ENCODE results near the gene LARP1B.
"Not testable (repeated sequence)": the region's sequence is repeated elsewhere in the genome, so short reads cannot be mapped to it uniquely, and the experiment has no call there.

LARP1B gene

GRCh38 chr4:128241019-128241418 is 179.9 kb downstream of the LARP1B start:
- Histone ChIP-seq H3K4me3 (ENCODE audit: low read depth, low read length) (no peak overlapping the region), H3K27me3 (ENCODE audit: insufficient read depth, low read depth, severe bottlenecking) (no peaks in the 10 kb centered on the region), H3K9me3 (ENCODE audit: severe bottlenecking) (peaks cover 30% of the 10 kb centered on the region), H3K27ac (no peak overlapping the region), H3K36me3 (no peaks in the 10 kb centered on the region; the same call in 1 of the 2 replicates)
- no peak for TF ChIP-seq CTCF (IDR thresholded peaks at IDR 0.05; ENCODE audit: low read depth, low read length)
- no peak for DNase-seq

GRCh38 chr4:128241425-128241913 is 180.4 kb downstream of the LARP1B start:
- H3K9me3 ChIP-seq (ENCODE audit: severe bottlenecking), result peaks cover 30% of the 10 kb centered on the region
- H3K4me3 ChIP-seq (ENCODE audit: low read depth, low read length), result no peak overlapping the region
- no peak for DNase-seq
- no peaks in the 10 kb centered on the region; the same call in 1 of the 2 replicates for H3K36me3 ChIP-seq
- no peak for TF ChIP-seq CTCF (IDR thresholded peaks at IDR 0.05; ENCODE audit: low read depth, low read length)
- H3K27me3 ChIP-seq (ENCODE audit: insufficient read depth, low read depth, severe bottlenecking), result no peaks in the 10 kb centered on the region
- H3K27ac ChIP-seq, result no peak overlapping the region

DNA sequence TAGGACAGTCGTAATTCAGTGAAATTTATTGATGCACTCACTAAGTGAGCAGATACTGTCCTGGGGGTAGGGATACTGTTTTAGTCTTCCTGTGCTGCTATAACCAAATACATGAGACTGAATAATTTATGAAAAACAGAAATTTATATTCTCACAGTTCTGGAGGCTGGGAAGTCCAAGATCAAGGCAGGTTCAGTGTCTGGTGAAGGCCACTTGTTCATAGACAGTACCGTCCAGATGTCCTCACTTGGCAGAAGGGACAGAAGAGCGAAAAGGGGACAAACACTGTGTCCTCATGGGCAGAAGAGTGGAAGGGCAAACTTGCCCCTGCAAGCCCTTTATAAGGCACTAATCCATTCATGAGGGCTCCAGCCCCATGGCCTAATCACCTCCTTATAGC is 180.9 kb downstream of the LARP1B start:
- Histone ChIP-seq H3K4me3 (ENCODE audit: low read depth, low read length) (no peak overlapping the region), H3K9me3 (ENCODE audit: severe bottlenecking) (peaks cover 33% of the 10 kb centered on the region), H3K36me3 (no peaks in the 10 kb centered on the region; the same call in 1 of the 2 replicates), H3K27me3 (ENCODE audit: insufficient read depth, low read depth, severe bottlenecking) (no peaks in the 10 kb centered on the region), H3K27ac (no peak overlapping the region; the same call in 1 of the 2 replicates)
- no peak for TF ChIP-seq CTCF (IDR thresholded peaks at IDR 0.05; ENCODE audit: low read depth, low read length)
- no peak for DNase-seq

DNA sequence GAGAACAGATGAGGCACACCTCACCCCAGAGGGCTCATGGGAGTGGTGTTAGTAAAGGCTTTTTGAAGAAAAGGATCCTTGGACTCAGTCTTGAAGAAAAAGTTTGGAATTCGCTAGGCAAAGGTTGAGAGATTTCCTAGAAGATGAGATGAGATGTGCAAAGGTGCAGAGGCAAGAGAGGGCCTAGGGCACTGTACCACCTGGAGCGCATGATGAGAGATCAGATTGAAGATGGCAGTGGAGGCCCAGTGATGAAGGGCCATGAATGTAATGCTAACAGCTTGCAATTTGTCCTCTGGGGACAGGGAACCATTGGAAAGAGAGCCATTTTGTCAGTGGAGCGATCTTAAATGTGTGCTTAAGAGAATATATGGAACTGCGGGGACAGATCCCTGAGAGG is 181.5 kb downstream of the LARP1B start:
- no peak for DNase-seq
- H3K4me3 ChIP-seq (ENCODE audit: low read depth, low read length), result no peak overlapping the region
- H3K36me3 ChIP-seq, result no peaks in the 10 kb centered on the region; the same call in 1 of the 2 replicates
- no peaks in the 10 kb centered on the region for H3K27me3 ChIP-seq (ENCODE audit: insufficient read depth, low read depth, severe bottlenecking)
- H3K27ac ChIP-seq, result no peak overlapping the region
- peaks cover 34% of the 10 kb centered on the region for H3K9me3 ChIP-seq (ENCODE audit: severe bottlenecking)
- TF ChIP-seq CTCF (IDR thresholded peaks at IDR 0.05; ENCODE audit: low read depth, low read length), result no peak

GRCh38 chr4:128244379-128244778 is 183.3 kb downstream of the LARP1B start:
- TF ChIP-seq CTCF (IDR thresholded peaks at IDR 0.05; ENCODE audit: low read depth, low read length), result no peak
- H3K27ac ChIP-seq, result no peak overlapping the region
- H3K4me3 ChIP-seq (ENCODE audit: low read depth, low read length), result no peak overlapping the region
- no peak for DNase-seq
- H3K27me3 ChIP-seq (ENCODE audit: insufficient read depth, low read depth, severe bottlenecking), result no peaks in the 10 kb centered on the region
- peaks cover 42% of the 10 kb centered on the region for H3K9me3 ChIP-seq (ENCODE audit: severe bottlenecking)
- H3K36me3 ChIP-seq, result no peaks in the 10 kb centered on the region; the same call in 1 of the 2 replicates

GRCh38 chr4:128245391-128245790 is 184.3 kb downstream of the LARP1B start:
- H3K36me3 ChIP-seq; H3K27ac ChIP-seq; DNase-seq; H3K27me3 ChIP-seq (ENCODE audit: insufficient read depth, low read depth, severe bottlenecking); H3K4me3 ChIP-seq (ENCODE audit: low read depth, low read length): not testable (repeated sequence)
- H3K9me3 ChIP-seq (ENCODE audit: severe bottlenecking), result peaks cover 50% of the 10 kb centered on the region

Data from WERI-Rb-1 (cell line).